Nephron (organoid): ENCODE results near the gene IBA57.

ENCODE experiments used
- H3K27ac Mint-ChIP-seq, 3 experiments: 2 replicates each; pipeline ENCODE4 v1.8.0; 2020; ENCODE audit warnings: mixed read lengths in 3 of 3, mild to moderate bottlenecking in 2 of 3, moderate library complexity in 1 of 3
- H3K27me3 Mint-ChIP-seq: 2 replicates; pipeline ENCODE4 v1.8.0; 2021; ENCODE audit warnings: low read depth, mild to moderate bottlenecking, moderate library complexity, mixed read lengths
- H3K36me3 Mint-ChIP-seq: 2 replicates; pipeline ENCODE4 v1.8.0; 2020; ENCODE audit warnings: low read depth, mixed read lengths
- H3K4me1 Mint-ChIP-seq: 2 replicates; pipeline ENCODE4 v1.8.0; 2020; ENCODE audit warnings: mixed read lengths
- H3K4me3 Mint-ChIP-seq, 3 experiments: 2 replicates each; pipeline ENCODE4 v1.8.0; 2020; ENCODE audit warnings: mild to moderate bottlenecking in 3 of 3, mixed read lengths in 3 of 3, moderate library complexity in 2 of 3
- H3K9me3 Mint-ChIP-seq: 2 replicates; pipeline ENCODE4 v1.8.0; 2020; ENCODE audit warnings: mixed read lengths
- CTCF ChIP-seq, 3 experiments: fragments of 200-600 bp; sonication (generic); IDR thresholded peaks; one replicate each; pipeline ENCODE4 v1.5.0; 2021; ENCODE audit warnings: antibody characterized with exemption in 3 of 3; ENCODE audit not compliant: unreplicated experiment in 3 of 3

IBA57 gene

GRCh38 chr1:228207381-228207810 is 41.8 kb downstream of the IBA57 start:
- Mint-ChIP-seq H3K27me3 (peaks cover 3% of the 10 kb centered on the region), H3K4me1 (peaks cover 17% of the 10 kb centered on the region), H3K36me3 (no peaks in the 10 kb centered on the region), H3K27ac (no peak overlapping the region), H3K9me3 (no peaks in the 10 kb centered on the region), H3K4me3 (no peak overlapping the region)
- no peak for TF ChIP-seq CTCF (IDR thresholded peaks at IDR 0.05; ENCODE audit: unreplicated experiment in 3 of 3)

- peaks cover 17% of the 10 kb centered on the region for H3K4me1 Mint-ChIP-seq
- peaks cover 3% of the 10 kb centered on the region for H3K27me3 Mint-ChIP-seq
- peak within 1 kb of the TSS in 2 of 3 experiments; percentile 63 to 73 for H3K4me3 Mint-ChIP-seq
- H3K9me3 Mint-ChIP-seq: no peaks in the 10 kb centered on the region
- H3K36me3 Mint-ChIP-seq: no peaks in the 10 kb centered on the region
- H3K27ac Mint-ChIP-seq: no peak within 1 kb of the TSS
- no peak for TF ChIP-seq CTCF (IDR thresholded peaks at IDR 0.05; ENCODE audit: unreplicated experiment in 3 of 3)
Observed at GRCh38 chr1:228207851-228208821, 42.5 kb downstream of the IBA57 start, which contains the start of gene OBSCN. Gene OBSCN (plus strand): TSS chr1:228208044. CDS start chr1:228211784, 3,740 bp downstream.

GRCh38 chr1:228208831-228209551 is 43.4 kb downstream of the IBA57 start:
- H3K4me3 Mint-ChIP-seq: peak overlapping the region in 1 of 3 experiments; percentile 73
- no peak for TF ChIP-seq CTCF (IDR thresholded peaks at IDR 0.05; ENCODE audit: unreplicated experiment in 3 of 3)
- H3K9me3 Mint-ChIP-seq: no peaks in the 10 kb centered on the region
- peaks cover 17% of the 10 kb centered on the region for H3K4me1 Mint-ChIP-seq
- no peak overlapping the region for H3K27ac Mint-ChIP-seq
- H3K36me3 Mint-ChIP-seq: no peaks in the 10 kb centered on the region
- H3K27me3 Mint-ChIP-seq: peaks cover 3% of the 10 kb centered on the region

DNA sequence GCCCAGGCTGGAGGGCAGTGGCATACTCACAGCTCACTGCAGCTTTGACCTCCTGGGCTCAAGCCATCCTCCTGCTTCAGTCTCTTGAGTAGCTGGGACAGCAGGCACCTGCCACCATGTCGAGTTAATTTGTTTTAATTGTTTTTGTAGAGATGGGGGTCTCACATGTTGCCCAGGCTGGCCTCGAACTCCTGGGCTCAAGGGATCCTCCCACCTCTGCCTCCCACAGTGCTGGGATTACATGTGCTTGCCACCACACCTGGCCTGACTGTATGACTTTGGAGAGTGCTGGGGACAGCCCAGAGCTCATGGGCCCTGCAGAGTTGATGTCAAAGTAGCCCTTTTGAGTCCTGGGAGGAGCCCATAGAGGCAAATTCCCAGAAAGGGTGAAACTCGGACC is 44.1 kb downstream of the IBA57 start:
- Mint-ChIP-seq H3K27ac (no peak overlapping the region), H3K9me3 (no peaks in the 10 kb centered on the region), H3K27me3 (peaks cover 3% of the 10 kb centered on the region), H3K36me3 (no peaks in the 10 kb centered on the region), H3K4me3 (peak overlapping the region in 2 of 3 experiments; percentile 14 to 39), H3K4me1 (peaks cover 17% of the 10 kb centered on the region)
- no peak for TF ChIP-seq CTCF (IDR thresholded peaks at IDR 0.05; ENCODE audit: unreplicated experiment in 3 of 3)

DNA sequence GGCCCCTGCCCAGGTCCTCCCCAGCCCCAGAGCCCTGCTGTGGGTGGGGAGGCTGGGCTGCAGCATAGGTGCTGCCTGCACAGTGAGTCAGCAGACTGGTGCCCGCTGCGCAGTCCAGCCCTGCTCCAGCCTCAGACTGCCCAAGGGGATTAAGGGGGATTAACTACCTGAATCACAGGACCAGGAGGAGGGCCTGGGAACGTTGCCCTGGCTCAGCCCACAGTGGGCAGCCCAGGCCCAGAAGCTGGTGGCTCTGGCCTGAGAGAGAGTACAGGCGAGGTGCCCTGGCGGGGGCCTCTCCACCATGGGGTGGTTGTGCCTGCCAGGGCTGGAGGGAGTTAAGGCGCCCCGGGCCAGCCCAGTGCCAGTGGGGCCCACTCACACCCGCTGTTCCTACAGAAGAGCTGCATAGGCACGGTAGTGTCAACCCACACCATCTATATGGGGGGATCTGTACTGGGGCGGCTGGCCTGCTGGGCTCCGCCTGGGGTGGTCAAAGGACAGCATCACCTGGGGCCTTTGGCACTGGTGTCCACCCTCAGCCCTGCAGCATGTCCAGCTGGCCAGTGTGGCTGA is 44.6 kb downstream of the IBA57 start:
- TF ChIP-seq CTCF (IDR thresholded peaks at IDR 0.05; ENCODE audit: unreplicated experiment in 3 of 3): no peak
- peaks cover 3% of the 10 kb centered on the region for H3K27me3 Mint-ChIP-seq
- H3K4me1 Mint-ChIP-seq: peaks cover 12% of the 10 kb centered on the region
- H3K36me3 Mint-ChIP-seq: no peaks in the 10 kb centered on the region
- no peak overlapping the region for H3K27ac Mint-ChIP-seq
- H3K4me3 Mint-ChIP-seq: peak overlapping the region in 2 of 3 experiments; percentile 5 to 39
- no peaks in the 10 kb centered on the region for H3K9me3 Mint-ChIP-seq
